ENCODE measurements around the gene CNIH3. TPM values are rescaled to one million over a fixed set of nuclear protein-coding genes. Genes with fewer than 3 reads are reported as not detected.

The CNIH3 gene
- total and polyA plus RNA-seq, 2 of the 4 experiments (the other 2 are of a cell fraction), result 2.0 to 2.9 TPM

- H3K4me2 ChIP-seq (ENCODE audit: low read depth, low read length), result peak overlapping the region; percentile 3; the same call in 1 of the 2 replicates
- H3K9me1 ChIP-seq (ENCODE audit: insufficient read depth, low read length), result peaks cover 21% of the 10 kb centered on the region
- peak overlapping the region; percentile 95; the same call in 1 of the 2 replicates for H2AK5ac ChIP-seq (ENCODE audit: low read depth, low read length)
- peaks cover 0 to 44% of the 10 kb centered on the region in 2 experiments; a peak in 2 of 4 replicates for H3K79me1 ChIP-seq (ENCODE audit: low read depth in 1 of 2, low read length in 2 of 2)
- H3K4ac ChIP-seq (ENCODE audit: low read depth, low read length), result peak overlapping the region; percentile 87
- H3K36me3 ChIP-seq (ENCODE audit: control insufficient read depth, insufficient read depth, low read length), result no peaks in the 10 kb centered on the region
- H3K4me3 ChIP-seq (ENCODE audit: insufficient read depth, low read depth, low read length), result no peak overlapping the region
- H4K20me1 ChIP-seq (ENCODE audit: insufficient read depth, low read length), result no peaks in the 10 kb centered on the region
- peak overlapping the region; percentile 70; the same call in 1 of the 2 replicates for H4K91ac ChIP-seq (ENCODE audit: insufficient read depth, low read depth, low read length)
- peak overlapping the region in 1 of 2 experiments; percentile 79; a peak in 2 of 4 replicates for H4K8ac ChIP-seq (ENCODE audit: low read depth in 2 of 2, low read length in 2 of 2)
- peak overlapping the region; percentile 96 for H2BK20ac ChIP-seq (ENCODE audit: low read depth, low read length)
- H2AFZ ChIP-seq (replicated peaks; ENCODE audit: low read length, poor library complexity), result peak overlapping the region; percentile 84
- H2AK9ac ChIP-seq (replicated peaks; ENCODE audit: low read depth, low read length, poor library complexity), result peak overlapping the region; percentile 42
- H3K23ac ChIP-seq (ENCODE audit: low read depth, low read length), result peak overlapping the region; percentile 62
- H2BK5ac ChIP-seq (ENCODE audit: low read depth, low read length, poor library complexity, severe bottlenecking), result peak overlapping the region; percentile 66
- CTCF ChIA-PET, result interaction anchor here (1.2 kb wide), 1 partner anchor 41 kb away, joined by 3 read pairs; no protein-coding TSS in a partner anchor
- no CpG with 5 or more reads among the region's 8 CpGs for WGBS, 2 experiments (ENCODE audit: extremely low coverage in 2 of 2, insufficient read length in 1 of 2)
- H3K4me1 ChIP-seq (ENCODE audit: control insufficient read depth, insufficient read depth, low read length), result peaks cover 22% of the 10 kb centered on the region
- peak overlapping the region; percentile 89 for H3K14ac ChIP-seq (replicated peaks; ENCODE audit: low read depth, low read length)
- peak overlapping the region; percentile 43; the same call in 1 of the 2 replicates for H3K56ac ChIP-seq (ENCODE audit: extremely low read depth, insufficient read depth, low read length)
- peak overlapping the region; percentile 93 for H2BK120ac ChIP-seq (ENCODE audit: low read depth, low read length)
- no peaks in the 10 kb centered on the region for H3K27me3 ChIP-seq (ENCODE audit: control insufficient read depth, insufficient read depth, low read length)
- H3K9me3 ChIP-seq (ENCODE audit: control insufficient read depth, insufficient read depth, low read length), result no peaks in the 10 kb centered on the region
- no peak overlapping the region for H3K9ac ChIP-seq (ENCODE audit: low read depth, low read length)
- dilution Hi-C loops (cut with HindIII; ENCODE audit: low sequenced_read_pairs, unreplicated experiment) (no loop called here), in situ Hi-C loops (cut with MboI; ENCODE audit: low sequenced_read_pairs) (no loop called here), intact Hi-C loops (cut with micrococcal nuclease) (no loop called here)
- ATAC-seq (ENCODE audit: low read depth) (peak; percentile 2), DNase-seq (peak; percentile 30)
- peak overlapping the region; percentile 22; the same call in 1 of the 2 replicates for H3K18ac ChIP-seq (ENCODE audit: low read depth, low read length)
- peak overlapping the region; percentile 17; the same call in 1 of the 2 replicates for H4K5ac ChIP-seq (ENCODE audit: low read depth, low read length)
- TF ChIP-seq FOS (IDR thresholded peaks at IDR 0.05; ENCODE audit: low read depth, low read length) (no peak), CEBPB (IDR thresholded peaks at IDR 0.05; ENCODE audit: low read depth, low read length) (no peak), MXI1 (IDR thresholded peaks at IDR 0.05; ENCODE audit: borderline replicate concordance, low read depth, low read length) (no peak), POLR2A (IDR thresholded peaks at IDR 0.05; ENCODE audit: low read depth, low read length) (no peak), RAD21 (IDR thresholded peaks at IDR 0.05; ENCODE audit: low read length) (no peak), MAFK (IDR thresholded peaks at IDR 0.05; ENCODE audit: low read depth, low read length) (no peak), SMC3 (IDR thresholded peaks at IDR 0.05; ENCODE audit: low read depth, low read length) (no peak), BHLHE40 (IDR thresholded peaks at IDR 0.05; ENCODE audit: low read depth, low read length) (no peak), ELK1 (IDR thresholded peaks at IDR 0.05; ENCODE audit: borderline replicate concordance, low read depth, low read length) (no peak), RCOR1 (IDR thresholded peaks at IDR 0.05; ENCODE audit: insufficient replicate concordance, low read length) (no peak), CHD1 (IDR thresholded peaks at IDR 0.05; ENCODE audit: low read depth, low read length) (no peak), NFE2L2 (IDR thresholded peaks at IDR 0.05; ENCODE audit: low read depth, low read length) (no peak), CTCF (conservative IDR thresholded peaks at IDR 0.05; ENCODE audit: low read depth, low read length) (no peak)
- POLR2A ChIA-PET (ENCODE audit: unreplicated experiment), result no interaction called here
- H2BK15ac ChIP-seq (ENCODE audit: low read depth, low read length), result peak overlapping the region; percentile 83; the same call in 1 of the 3 replicates
- BruUV-seq (replicated peaks), result no TSS peak
- H3K27ac ChIP-seq (ENCODE audit: insufficient read depth, low read length), result peak overlapping the region; percentile 20; the same call in 1 of the 2 replicates
These were observed 16.8 kb downstream of the CNIH3 start for GRCh38 chr1:224632921-224633321.

Measured in IMR-90 (cell line).